Lower leg skin (tissue), 4 donors: ENCODE measurements around the gene PCSK5. TPM values are rescaled to one million over a fixed set of nuclear protein-coding genes. Genes with fewer than 3 reads are reported as not detected.
"Not testable (repeated sequence)": the region's sequence is repeated elsewhere in the genome, so short reads cannot be mapped to it uniquely, and the experiment has no call there.

Experiments used
- DNase-seq, 2 donors: peaks; one replicate each; pipeline ENCODE4 v3.0.0-alpha.2; 2019; ENCODE audit warnings: low spot score in 2 of 2
- H3K4me3 ChIP-seq: fragments of 200-600 bp; sonication (generic); 2 replicates; pipeline ENCODE4 v1.5.1; 2017; ENCODE audit warnings: mild to moderate bottlenecking, low read depth; ENCODE audit not compliant: poor library complexity, severe bottlenecking
- CTCF ChIP-seq, 3 donors: fragments of 450-650 bp; IDR thresholded peaks; one replicate each; pipeline ENCODE4 v1.5.1; 2016; ENCODE audit warnings: antibody characterized with exemption in 3 of 3, mild to moderate bottlenecking in 3 of 3, moderate library complexity in 2 of 3
- POLR2A ChIP-seq, 2 donors: fragments of 450-650 bp; IDR thresholded peaks; one replicate each; pipeline ENCODE4 v1.6.1; 2016 to 2017; ENCODE audit warnings: antibody characterized with exemption in 2 of 2, mild to moderate bottlenecking in 1 of 2, moderate library complexity in 1 of 2
- WGBS, 2 donors: methylation state at CpG; one replicate each; pipeline ENCODE4 v1.1.5; 2018; 5-methylcytosine and 5-hydroxymethylcytosine counted together
- intact Hi-C: fragments of 100-400 bp; cut with DNase I; formaldehyde crosslinking; loops from one replicate; pipeline ENCODE4 v1.15.0; 2023; ENCODE audit warnings: low total_unique reads
- total RNA-seq, 4 donors: library from RNA; depleted of rRNA; stranded (reverse); fragments of >200 nt; gene quantifications; one replicate each; pipeline ENCODE4 v1.1.0, GENCODE V29; 2016

Gene PCSK5
- total RNA-seq, 4 donors from 2014 or later = 6.4 to 10.8 (median 9.7) TPM

- H3K4me3 ChIP-seq = no peak overlapping the region
- intact Hi-C loops = no loop called here
- TF ChIP-seq POLR2A (IDR thresholded peaks at IDR 0.05) (no peak), CTCF (IDR thresholded peaks at IDR 0.05) (no peak)
- 63 to 71% methylated on average over 3 of the region's 3 CpGs for WGBS, 2 donors
- DNase-seq = no peak
Observed at GRCh38 chr9:76044266-76044819, 153.9 kb downstream of the PCSK5 start.

- no peak for TF ChIP-seq CTCF (IDR thresholded peaks at IDR 0.05)
- TF ChIP-seq POLR2A (IDR thresholded peaks at IDR 0.05) = no peak
- H3K4me3 ChIP-seq = no peak overlapping the region
- intact Hi-C loops = no loop called here
- WGBS, 2 donors = 69 to 71% methylated on average over 2 of the region's 2 CpGs
- no peak for DNase-seq
Observed at GRCh38 chr9:76045221-76045620, 154.7 kb downstream of the PCSK5 start.

- TF ChIP-seq CTCF (IDR thresholded peaks at IDR 0.05) = no peak
- no peak for TF ChIP-seq POLR2A (IDR thresholded peaks at IDR 0.05)
- WGBS, 2 donors = 84 to 91% methylated on average over 2 of the region's 2 CpGs
- no peak overlapping the region for H3K4me3 ChIP-seq
- intact Hi-C loops = no loop called here
- DNase-seq = no peak
Observed at GRCh38 chr9:76049341-76049740, 158.9 kb downstream of the PCSK5 start.

GRCh38 chr9:76067696-76068095 lies 177.2 kb downstream of the PCSK5 start:
- TF ChIP-seq POLR2A (IDR thresholded peaks at IDR 0.05) = no peak
- TF ChIP-seq CTCF (IDR thresholded peaks at IDR 0.05) = no peak
- no peak for DNase-seq
- intact Hi-C loops = no loop called here
- no peak overlapping the region for H3K4me3 ChIP-seq
- WGBS, 2 donors = 94 to 95% methylated on average over 11 of the region's 11 CpGs

GRCh38 chr9:76077537-76077936 lies 187.1 kb downstream of the PCSK5 start:
- no peak overlapping the region for H3K4me3 ChIP-seq
- no peak for TF ChIP-seq CTCF (IDR thresholded peaks at IDR 0.05)
- TF ChIP-seq POLR2A (IDR thresholded peaks at IDR 0.05) = no peak
- intact Hi-C loops = no loop called here
- DNase-seq = no peak

- WGBS, 2 donors = 95 to 96% methylated on average over 5 of the region's 5 CpGs
- DNase-seq, intact Hi-C loops, H3K4me3 ChIP-seq: not testable (repeated sequence)
Observed at GRCh38 chr9:76081281-76081680, 190.8 kb downstream of the PCSK5 start.
